COR-L47 (cell line): ENCODE results near the gene APBB2.
"Not testable (repeated sequence)": the region's sequence is repeated elsewhere in the genome, so short reads cannot be mapped to it uniquely, and the experiment has no call there.

Experiments
- DNase-seq: peaks from one replicate; lab custom pipeline; 2025; lab: John Stamatoyannopoulos, UW

Gene APBB2

GRCh38 chr4:40939856-40940255 lies 274.5 kb downstream of the APBB2 start:
- DNase-seq, result no peak

DNA sequence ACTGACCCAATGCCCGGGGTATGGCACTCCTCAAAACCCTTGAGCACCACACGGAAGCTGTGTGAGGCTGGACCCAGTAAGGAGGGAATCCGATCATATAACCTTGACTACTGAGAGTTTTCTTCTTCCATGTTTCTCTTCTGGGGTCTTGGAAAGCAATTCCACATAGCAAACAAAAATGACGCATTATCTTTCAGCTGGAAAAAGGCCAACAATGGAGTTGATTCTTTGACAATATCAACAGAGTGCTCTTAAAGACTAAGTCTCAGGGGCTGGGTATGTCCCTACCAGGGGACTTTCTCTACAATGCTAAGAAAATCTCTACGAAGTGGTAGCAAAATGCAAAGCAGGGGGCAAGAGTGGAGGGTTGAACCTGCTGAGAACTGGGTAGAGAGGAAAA lies 276.0 kb downstream of the APBB2 start:
- no peak for DNase-seq

DNA sequence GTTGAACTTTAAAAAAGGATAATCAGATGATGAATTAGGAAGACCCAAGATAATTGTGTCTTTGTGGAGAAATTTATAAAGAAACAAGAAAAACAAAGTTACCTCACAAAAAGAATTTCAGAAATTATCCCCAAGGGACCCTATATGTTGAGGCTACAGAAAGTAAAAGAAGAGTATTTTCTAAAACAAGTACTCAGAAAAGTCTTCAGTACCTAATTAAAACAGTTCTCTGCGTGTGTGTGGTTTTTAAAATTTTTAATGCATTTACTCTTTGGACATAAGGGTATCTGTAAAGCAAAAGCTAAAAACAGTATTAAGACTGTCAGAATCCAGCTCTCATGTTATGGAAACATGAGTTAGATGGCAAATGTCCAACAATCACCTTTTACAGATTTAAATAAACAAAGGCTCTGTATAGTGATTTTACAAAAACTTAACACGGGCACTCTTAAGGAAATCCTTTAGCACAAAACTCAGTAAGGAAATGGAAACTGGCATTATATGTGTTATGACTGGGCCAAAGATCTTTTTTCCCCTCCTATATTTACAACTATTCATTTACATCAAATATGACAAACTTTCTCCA lies 277.1 kb downstream of the APBB2 start:
- DNase-seq, result no peak

GRCh38 chr4:40934676-40935075 lies 279.7 kb downstream of the APBB2 start:
- DNase-seq, result no peak

DNA sequence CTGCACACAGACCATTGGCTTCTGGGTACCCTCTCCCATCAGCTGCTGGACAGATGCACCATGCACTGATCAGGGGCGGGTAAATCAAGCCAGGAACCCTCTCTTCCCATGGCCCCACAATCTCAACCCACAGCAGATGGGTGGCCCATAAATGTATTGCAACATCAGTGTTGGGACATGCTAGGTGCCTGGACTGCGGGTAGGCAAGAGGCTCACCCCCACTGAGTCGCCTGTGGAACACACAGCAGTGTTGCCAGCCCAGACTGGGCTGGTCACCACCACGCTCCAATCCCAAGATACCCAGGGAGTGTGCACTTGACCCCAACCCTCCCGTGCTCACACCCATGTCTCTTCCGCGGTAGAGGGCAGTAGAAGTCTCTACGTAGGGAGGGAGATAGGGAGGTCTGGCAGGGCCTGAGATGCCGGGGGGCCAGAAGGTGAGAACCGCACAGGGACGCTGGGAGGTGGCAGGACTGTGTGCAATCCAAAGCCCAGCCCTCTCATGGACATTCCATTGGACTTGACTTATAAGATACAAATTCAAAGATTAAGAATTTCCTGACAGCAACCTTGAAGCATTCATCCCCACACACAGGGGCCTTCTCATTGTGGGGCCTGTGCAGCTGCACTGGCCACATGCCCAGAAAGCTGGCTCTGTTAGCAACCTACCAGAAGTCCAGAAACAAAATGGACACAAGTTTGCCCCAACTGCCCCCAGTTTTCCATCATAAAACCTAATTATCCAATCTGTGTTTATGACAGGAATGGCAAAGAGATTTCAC lies 280.9 kb downstream of the APBB2 start:
- DNase-seq, result no peak

GRCh38 chr4:40931841-40932240 lies 282.5 kb downstream of the APBB2 start:
- no peak for DNase-seq

DNA sequence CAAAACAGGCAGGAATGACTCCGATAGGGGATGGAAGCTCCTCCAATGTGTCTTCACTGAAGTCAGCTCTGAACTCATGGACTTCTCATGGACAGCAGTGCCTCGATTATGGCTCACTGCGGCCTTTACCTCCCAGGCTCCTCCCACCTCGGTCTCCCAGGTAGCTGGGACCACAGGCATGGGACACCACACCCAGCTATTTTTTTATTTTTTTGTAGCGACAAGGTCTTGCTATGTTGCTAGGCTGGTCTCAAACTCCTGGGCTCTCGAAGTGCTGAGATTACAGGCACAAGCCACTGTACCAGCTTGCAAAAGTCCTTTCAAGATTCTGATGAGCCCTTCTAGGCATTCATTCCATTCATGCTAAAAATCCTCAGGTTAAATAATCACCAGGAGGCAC lies 283.1 kb downstream of the APBB2 start:
- DNase-seq, result no peak

DNA sequence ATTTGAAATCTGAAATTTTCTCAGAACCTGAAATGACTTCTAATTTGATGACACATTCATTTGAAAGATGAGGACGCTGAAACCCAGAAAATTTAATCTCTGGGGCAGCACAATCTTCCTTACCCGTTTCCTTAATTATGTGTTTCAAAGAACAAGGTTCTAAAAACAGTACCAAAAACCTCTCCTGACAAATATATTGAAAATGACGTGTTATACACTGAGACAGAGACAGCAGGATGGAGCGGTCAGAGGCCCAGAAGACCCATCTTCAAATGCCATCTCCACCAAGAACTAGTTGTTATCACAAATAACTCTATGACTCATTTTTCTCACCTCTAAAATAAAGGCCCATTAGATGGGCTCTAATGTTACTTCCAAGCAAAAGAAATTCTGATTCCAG lies 287.3 kb downstream of the APBB2 start:
- no peak for DNase-seq

DNA sequence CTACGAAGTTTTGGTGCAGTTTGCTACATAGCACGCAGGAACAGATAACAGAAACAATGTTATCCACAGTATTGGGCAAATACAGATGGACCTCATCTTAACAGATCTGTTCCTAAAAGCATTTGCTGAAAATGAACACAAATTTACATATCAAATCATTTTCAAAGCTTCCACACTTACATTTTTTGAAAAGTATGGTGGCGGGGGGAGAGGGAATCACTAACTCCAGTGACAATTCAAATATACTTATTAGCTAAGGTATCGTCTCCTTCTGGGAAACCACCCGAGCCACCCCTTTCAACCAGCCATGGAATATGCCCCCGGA lies 289.6 kb downstream of the APBB2 start:
- no peak for DNase-seq

DNA sequence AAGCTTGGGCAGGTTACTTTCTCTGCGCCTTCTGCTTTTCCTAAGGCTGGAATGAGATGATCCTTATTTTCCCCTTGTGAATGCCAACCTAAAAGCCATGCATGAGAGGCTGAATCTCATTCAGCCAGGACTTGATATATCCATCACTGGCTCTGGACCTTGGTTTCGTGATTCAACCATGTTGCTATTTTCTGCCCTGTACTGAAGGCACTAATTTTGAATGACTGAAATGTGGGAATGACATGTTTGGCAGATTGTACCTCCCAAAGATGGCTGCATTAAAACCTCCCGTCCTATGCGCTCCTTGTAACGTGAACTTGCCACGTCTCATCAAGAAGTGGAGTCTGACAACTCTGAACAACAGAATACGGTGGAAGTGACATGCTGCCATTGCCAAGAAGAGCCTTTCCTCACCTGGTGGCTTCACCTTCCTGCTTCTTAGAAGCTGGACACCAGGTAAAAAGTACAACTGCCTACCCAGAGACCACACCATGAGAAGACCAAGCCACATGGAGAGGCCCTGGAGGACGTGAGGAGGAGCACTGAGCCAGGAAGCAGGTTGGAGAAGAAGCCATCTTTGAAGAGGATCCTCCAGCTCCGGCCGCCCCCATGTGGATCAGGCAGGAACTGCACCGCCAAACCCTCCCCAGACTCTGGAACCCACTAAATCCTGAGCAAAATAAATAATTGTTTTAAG lies 290.1 kb downstream of the APBB2 start:
- DNase-seq, result peak; percentile 51

- DNase-seq, result peak; percentile 71
These were observed 290.8 kb downstream of the APBB2 start for GRCh38 chr4:40923316-40924095.

GRCh38 chr4:40919976-40920375 lies 294.4 kb downstream of the APBB2 start:
- not testable (repeated sequence) for DNase-seq

- peak; percentile 46 for DNase-seq
These were observed 296.0 kb downstream of the APBB2 start for GRCh38 chr4:40918330-40918729.

DNA sequence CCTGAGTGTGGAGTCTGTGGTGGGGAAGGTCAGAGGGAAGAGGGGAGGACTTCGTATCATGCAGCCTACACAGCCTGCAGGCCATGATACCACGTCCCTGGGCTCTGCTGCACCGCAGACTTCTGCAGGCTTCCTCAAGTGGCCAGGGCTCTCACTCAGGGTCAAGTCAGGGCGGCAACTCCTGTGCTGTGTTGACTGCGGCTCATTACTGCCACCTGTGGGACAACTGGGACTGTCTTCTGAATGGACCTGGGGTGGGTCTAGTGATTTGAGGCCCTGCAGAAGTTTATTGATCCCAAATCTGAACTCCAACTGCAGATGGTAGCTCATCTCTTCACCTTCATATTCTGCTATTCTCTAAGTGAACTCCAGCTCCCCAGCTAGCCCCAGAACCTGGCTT lies 297.5 kb downstream of the APBB2 start:
- no peak for DNase-seq

DNA sequence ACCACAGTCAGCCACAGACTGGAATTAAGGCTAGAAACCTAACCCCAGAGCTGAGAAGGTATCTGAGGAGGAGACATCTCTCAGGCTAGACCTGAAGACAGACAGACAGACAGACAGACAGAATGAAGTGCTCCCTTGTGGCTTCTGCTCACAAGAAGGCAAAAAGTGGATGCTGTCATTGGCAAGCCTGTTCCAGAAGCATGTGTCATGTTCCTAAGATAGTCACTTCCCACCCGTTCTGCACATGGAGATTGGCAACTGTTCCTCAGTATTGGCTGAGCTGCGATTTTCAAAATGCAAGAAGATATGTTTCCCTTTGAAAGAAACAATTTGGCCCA lies 298.2 kb downstream of the APBB2 start:
- DNase-seq, result no peak

DNA sequence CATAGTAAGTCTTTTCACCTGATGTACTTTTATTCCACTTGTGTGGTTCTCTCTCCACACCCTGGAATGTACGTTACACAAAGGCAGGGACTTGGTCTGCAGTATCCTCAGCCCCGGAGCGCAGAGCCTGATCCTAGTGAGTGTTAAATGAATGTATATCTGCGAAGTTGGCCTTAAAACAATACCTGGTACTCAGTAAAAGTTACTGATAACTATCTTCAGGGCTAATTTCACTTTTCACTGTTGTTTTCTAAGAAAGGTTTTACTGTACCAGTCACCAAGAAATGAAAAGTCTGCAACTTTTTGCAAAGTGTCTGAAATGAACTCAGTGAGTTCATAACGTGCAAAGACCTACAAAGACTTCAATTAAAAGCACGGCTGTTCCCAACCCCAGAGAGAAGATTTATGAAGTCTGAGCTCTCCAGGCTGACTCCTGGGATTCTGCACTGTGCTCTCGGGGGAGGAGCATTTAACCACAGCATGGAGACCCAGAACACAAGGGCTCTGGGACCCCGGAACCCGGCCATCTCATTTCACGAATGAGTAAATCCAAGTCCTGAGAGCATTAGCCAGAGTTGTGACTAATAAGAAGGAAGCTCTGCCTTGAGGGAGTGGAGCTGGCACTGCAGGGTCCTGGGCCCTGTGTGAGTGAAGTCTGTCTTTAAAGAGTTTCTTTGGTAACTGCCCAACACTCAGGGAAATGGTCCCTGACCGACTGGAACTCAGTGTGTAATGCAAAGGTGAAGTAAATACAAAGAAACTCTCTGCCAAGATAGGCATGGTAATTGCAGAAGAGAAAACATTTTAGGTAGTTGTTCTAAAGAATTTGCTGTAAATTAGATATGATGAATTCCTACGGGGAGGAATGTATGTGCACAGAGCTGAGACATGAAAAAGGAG lies 298.8 kb downstream of the APBB2 start:
- DNase-seq, result no peak

DNA sequence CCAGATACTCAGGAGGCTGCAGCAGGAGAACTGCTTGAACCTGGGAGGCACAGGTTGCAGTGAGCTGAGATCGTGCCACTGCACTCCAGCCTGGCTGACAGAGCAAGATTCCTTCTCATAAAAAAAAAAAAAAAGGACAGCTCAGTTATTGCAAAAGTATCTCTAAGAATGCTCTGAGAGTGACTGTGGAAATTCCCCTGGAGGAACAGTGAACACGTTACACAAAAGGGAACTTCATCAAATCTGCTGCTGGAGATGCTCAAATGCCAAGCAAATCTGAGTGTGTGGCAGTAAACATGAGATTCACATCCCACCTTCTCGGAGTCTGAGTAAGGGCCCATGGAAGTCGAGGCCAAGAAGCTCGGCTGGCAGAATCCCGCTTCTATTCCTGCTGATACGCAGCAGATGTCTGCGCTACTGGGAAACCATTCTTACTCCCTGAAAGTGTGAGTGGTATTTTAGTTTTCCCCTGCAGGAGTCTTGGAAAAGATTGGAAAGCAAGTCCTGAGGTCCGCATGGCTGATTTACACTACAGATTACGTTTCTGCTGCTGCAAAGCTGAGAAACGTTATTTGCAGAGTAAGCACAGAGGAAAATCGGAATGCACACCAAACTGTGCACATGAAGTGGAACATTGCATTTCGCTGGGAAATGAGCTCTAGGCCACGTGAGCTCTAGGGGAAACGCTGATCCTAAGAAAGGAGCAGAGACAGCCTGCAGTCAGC lies 301.7 kb downstream of the APBB2 start:
- no peak for DNase-seq

DNA sequence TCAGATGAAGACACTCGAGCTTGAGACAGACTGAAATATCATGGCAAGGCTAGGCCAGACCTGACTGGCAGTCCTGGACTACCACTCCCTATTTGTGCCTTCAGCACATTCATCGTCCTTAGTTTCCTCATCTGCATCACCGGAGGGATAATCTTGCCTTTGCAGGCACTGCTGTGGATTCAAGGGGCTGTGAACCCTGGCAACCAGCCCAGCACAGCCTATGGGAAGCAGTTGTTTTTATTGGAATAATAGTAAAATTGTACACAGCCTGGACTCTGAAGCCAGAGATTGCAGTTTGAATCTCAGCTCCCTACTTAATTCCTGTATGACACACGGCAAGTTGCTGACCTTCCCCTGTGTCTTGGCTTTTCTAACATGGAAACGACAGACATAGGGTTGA lies 303.6 kb downstream of the APBB2 start:
- no peak for DNase-seq

DNA sequence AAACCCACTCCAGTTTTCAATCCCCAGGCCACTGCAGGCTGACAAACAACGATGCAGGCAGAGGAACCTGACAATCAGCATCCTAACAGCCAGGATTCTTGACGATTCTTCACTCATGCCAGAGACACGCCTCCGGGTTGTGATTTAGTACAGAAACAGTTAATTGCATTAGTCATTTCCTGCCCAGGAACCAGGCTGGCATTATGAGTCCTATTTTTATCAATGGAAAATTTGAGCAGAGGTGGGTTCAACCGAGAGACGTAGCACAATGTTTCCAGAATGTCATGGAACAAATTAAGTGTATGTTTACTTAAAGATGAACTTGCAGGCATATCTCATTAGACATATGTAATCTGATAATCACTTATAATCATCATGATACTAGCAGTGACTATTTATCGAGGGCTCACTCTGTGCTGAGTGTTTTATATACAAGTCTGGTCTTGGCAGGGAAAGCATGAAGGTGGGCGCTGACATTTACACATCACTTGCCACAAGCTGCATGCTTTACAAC lies 304.9 kb downstream of the APBB2 start:
- DNase-seq, result peak; percentile 78

DNA sequence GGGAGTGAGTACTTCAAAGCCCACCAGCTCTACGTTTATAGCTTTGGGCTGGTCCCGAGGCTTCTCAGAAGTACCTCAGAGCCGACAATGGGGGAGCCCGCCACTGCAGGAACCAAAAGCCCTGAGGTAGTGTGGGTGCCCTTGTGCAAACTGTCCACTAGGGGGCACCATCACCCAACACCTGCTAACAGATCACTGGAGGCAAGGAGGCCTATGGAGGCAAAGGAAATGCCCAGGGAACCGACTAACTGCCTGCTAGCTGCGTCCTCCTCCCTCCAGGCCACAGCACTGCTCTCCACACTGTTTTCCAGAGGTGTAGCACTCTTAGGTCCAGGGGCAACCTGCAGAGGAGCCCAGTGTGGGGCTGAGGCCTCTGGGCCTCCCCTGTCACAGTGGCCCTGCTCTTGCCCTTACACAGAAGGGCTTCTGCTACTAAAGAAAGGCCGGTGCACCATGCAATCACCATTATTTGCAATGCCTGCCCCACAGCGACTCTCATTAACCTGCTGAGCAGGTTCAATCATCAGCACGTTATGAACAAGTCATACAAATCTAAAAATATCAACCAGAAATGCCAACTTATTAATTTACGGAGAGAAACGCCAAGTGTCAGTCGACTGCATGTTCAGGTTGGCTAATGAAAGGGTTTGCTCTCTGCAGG lies 305.5 kb downstream of the APBB2 start:
- DNase-seq, result peak; percentile 41
